OCI-LY3 (cell line): Measurements from ENCODE around the gene NOC4L.

Experiments
- H2AFZ ChIP-seq: fragments of 200-600, 300-600 bp; shearing (Covaris generic); 2 replicates; pipeline ENCODE4 v1.6.0; 2014; ENCODE audit warnings: antibody characterized with exemption, low read depth, low read length
- H3K27ac ChIP-seq: fragments of 200-600, 300-600 bp; sonication (generic); 2 replicates; pipeline ENCODE4 v1.5.1; 2014; ENCODE audit warnings: mild to moderate bottlenecking, low read length, moderate library complexity, mixed read lengths
- H3K27me3 ChIP-seq: fragments of 200-600, 300-600 bp; sonication (generic); 2 replicates; pipeline ENCODE4 v1.6.1; 2014; ENCODE audit warnings: low read depth, low read length, mixed read lengths
- H3K36me3 ChIP-seq: fragments of 200-600, 300-600 bp; sonication (generic); replicated peaks from 2 replicates; pipeline ENCODE3; 2014; ENCODE audit warnings: low read depth, low read length, mixed read lengths
- H3K4me1 ChIP-seq: fragments of 300-600, 200-600 bp; sonication (generic); 2 replicates; pipeline ENCODE4 v1.6.1; 2014; ENCODE audit warnings: low read length, mixed read lengths
- H3K4me2 ChIP-seq: fragments of 200-600, 300-600 bp; sonication (generic); 2 replicates; pipeline ENCODE4 v1.6.1; 2014; ENCODE audit warnings: low read length, mixed read lengths
- H3K4me3 ChIP-seq: fragments of 300-600, 200-600 bp; sonication (generic); 2 replicates; pipeline ENCODE4 v1.5.1; 2014; ENCODE audit warnings: antibody characterized with exemption, mild to moderate bottlenecking, low read length, moderate library complexity
- H3K79me2 ChIP-seq: fragments of 300-600, 200-600 bp; shearing (Covaris generic); 2 replicates; pipeline ENCODE4 v1.6.1; 2014; ENCODE audit warnings: mild to moderate bottlenecking, low read length, mixed read lengths
- H3K9ac ChIP-seq: fragments of 300-600, 200-600 bp; shearing (Covaris generic); 2 replicates; pipeline ENCODE4 v1.6.0; 2014; ENCODE audit warnings: mild to moderate bottlenecking, low read length, moderate library complexity
- H3K9me3 ChIP-seq: fragments of 200-600, 300-600 bp; shearing (Covaris generic); 2 replicates; pipeline ENCODE4 v1.6.1; 2014; ENCODE audit warnings: low read length, mixed read lengths; ENCODE audit not compliant: insufficient read depth
- H4K20me1 ChIP-seq: fragments of 200-600, 300-600 bp; sonication (generic); 2 replicates; pipeline ENCODE4 v1.6.1; 2016; ENCODE audit warnings: low read length, mixed read lengths; ENCODE audit not compliant: insufficient read depth
- CTCF ChIP-seq: fragments of 200-600, 300-600 bp; sonication (generic); IDR thresholded peaks from 2 replicates; pipeline ENCODE4 v1.5.1; 2014; ENCODE audit warnings: antibody characterized with exemption, low read length, low read depth
- EZH2phosphoT487 ChIP-seq: fragments of 200-600 bp; shearing (Covaris generic); IDR thresholded peaks from 2 replicates; pipeline ENCODE4 v1.6.1; 2018; ENCODE audit warnings: antibody characterized with exemption, mixed run types, low read depth

NOC4L gene

DNA sequence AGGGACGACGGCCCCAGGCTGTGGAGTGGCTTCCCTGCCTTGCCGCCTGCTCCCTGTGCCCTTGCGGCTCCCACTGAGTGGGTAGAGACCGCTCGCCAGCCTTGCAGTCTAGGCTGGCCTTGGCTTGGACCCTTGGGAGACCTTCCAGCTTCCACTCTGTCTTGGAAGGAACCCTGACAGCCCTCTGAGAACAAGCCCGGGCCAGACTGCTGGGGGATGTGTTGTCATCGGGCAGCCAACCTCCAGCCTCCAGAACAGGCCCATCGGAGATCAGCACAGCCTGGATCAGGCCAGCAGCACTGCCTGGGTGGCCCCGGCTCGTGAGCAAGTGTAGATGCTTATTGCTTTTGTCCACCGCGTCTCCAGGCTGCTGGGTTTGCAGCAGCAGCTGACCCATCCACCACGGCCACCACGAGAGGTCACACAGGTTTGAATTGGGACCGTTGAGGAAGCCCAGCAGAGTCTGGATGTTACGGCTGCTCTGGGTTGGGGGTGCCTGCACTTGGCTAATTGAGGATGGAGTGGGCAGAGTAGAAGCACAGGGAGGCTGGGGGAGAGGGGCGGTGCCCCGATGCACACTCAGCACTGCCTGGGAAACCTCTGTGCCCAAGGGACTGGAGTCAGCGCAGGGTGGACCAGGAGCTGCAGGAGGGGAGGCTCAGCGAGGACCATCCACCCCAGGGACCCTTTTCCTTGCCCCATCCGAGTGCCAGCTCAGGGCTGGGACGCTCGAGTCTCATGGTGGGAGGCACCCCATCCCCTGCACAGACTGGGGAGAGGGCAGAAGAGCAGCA lies 55.5 kb downstream of the NOC4L start:
- Histone ChIP-seq H3K79me2 (no peaks in the 10 kb centered on the region), H3K36me3 (no peaks in the 10 kb centered on the region), H3K27ac (no peak overlapping the region), H2AFZ (no peak overlapping the region), H3K4me3 (no peak overlapping the region), H3K9ac (no peak overlapping the region), H3K4me1 (no peaks in the 10 kb centered on the region), H3K27me3 (no peaks in the 10 kb centered on the region), H3K4me2 (no peak overlapping the region), H4K20me1 (no peaks in the 10 kb centered on the region), H3K9me3 (no peaks in the 10 kb centered on the region)
- TF ChIP-seq CTCF (no peak), EZH2phosphoT487 (no peak)

DNA sequence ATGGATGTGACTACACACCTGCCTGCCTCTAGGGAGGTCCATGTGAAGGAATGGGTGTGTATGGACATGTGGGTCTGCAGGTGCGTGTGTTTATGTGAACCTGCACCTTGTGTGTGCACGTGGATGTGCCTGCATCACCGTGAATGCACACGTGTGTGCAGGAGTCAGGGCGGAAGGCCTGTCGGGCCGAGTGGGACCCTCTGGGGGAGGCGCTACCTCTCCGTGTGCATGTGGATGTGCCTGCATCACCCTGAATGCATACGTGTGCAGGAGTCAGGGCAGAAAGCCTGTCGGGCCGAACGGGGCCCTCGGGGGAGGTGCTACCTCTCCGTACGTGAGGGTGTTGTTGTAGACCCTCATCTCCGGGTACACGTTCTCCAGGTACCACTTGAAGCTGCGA lies 56.5 kb downstream of the NOC4L start:
- Histone ChIP-seq H3K9ac (no peak overlapping the region), H3K27me3 (no peaks in the 10 kb centered on the region), H3K27ac (no peak overlapping the region), H3K4me1 (no peaks in the 10 kb centered on the region), H2AFZ (no peak overlapping the region), H3K36me3 (no peaks in the 10 kb centered on the region), H4K20me1 (no peaks in the 10 kb centered on the region), H3K9me3 (no peaks in the 10 kb centered on the region), H3K4me3 (no peak overlapping the region), H3K4me2 (no peak overlapping the region), H3K79me2 (no peaks in the 10 kb centered on the region)
- TF ChIP-seq EZH2phosphoT487 = no peak

GRCh38 chr12:132201391-132202120 lies 57.3 kb downstream of the NOC4L start:
- no peaks in the 10 kb centered on the region for H3K4me1 ChIP-seq
- no peak overlapping the region for H2AFZ ChIP-seq
- H3K36me3 ChIP-seq = no peaks in the 10 kb centered on the region
- H3K27ac ChIP-seq = no peak overlapping the region
- no peak for TF ChIP-seq CTCF
- no peak for TF ChIP-seq EZH2phosphoT487
- H3K9me3 ChIP-seq = no peaks in the 10 kb centered on the region
- no peak overlapping the region for H3K4me2 ChIP-seq
- H3K79me2 ChIP-seq = no peaks in the 10 kb centered on the region
- H3K9ac ChIP-seq = no peak overlapping the region
- no peaks in the 10 kb centered on the region for H3K27me3 ChIP-seq
- H3K4me3 ChIP-seq = no peak overlapping the region
- H4K20me1 ChIP-seq = no peaks in the 10 kb centered on the region
